Measurements from ENCODE around the gene SMOC1. TPM values are rescaled to one million over a fixed set of nuclear protein-coding genes. Genes with fewer than 3 reads are reported as not detected.

Gene SMOC1
- total and polyA plus RNA-seq, 9 of the 15 experiments (the other 6 are each of a cell fraction or from before 2014, with no cell fraction given): 0.04 TPM; not detected in 8

DNA sequence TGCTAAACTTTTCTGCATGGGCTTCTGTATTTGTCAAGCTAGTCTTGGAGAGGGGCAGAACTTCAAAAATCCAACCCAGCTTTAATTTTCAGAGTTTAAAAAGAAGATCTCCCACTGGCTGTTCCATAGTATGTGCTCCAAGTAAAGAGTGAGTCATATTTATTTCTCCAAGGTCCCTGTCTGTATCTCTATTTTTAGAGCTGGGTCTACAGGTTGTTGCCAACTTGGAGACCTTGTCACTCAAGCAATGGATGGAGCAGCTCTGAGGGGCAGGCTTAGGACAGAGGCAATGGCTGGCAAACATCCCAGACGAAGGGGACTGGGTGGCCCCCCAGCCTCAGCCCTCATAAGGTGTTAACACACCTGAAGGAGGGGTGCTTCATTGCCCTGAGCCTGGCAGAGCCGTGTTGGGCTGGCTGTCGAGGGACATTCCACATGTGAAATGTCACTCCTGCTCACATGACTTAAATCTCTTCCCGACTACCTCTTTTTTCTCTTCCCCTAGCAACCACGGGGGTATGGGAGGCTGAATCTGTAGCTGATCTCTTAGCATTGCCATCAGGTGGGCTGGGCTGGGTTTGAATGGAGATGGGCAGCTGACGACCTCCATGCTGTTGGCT, 103.1 kb downstream of the SMOC1 start:
- POLR2A ChIA-PET: interaction anchor here (1.1 kb wide), 1 partner anchor 10 kb away, joined by 3 read pairs; no protein-coding TSS in a partner anchor
- CTCF ChIA-PET (ENCODE audit: low intra/inter-chr PET ratio): no interaction called here

More for the DNA sequence above, 103.1 kb downstream of the SMOC1 start:
- no peaks in the 10 kb centered on the region for H3K9me1 ChIP-seq (ENCODE audit: control insufficient read depth, insufficient read depth, low read length)
- no peak overlapping the region for H3K9ac ChIP-seq (ENCODE audit: insufficient read depth in 1 of 2, low read depth in 2 of 2, low read length in 2 of 2)
- H3K36me3 ChIP-seq (ENCODE audit: control insufficient read depth, insufficient read depth, low read length): no peaks in the 10 kb centered on the region
- no peaks in the 10 kb centered on the region for H4K20me1 ChIP-seq (replicated peaks; ENCODE audit: control insufficient read depth, insufficient read depth, low read length)
- 0% methylated on average over 5 of the region's 6 CpGs for WGBS (ENCODE audit: insufficient coverage, low coverage, missing lambda C conversion rate)
- H3K9me3 ChIP-seq (replicated peaks; ENCODE audit: control insufficient read depth, insufficient read depth, low read depth, low read length): no peaks in the 10 kb centered on the region
- no peak overlapping the region for H3K27ac ChIP-seq (ENCODE audit: extremely low read depth, low read depth, low read length)
- H3K27me3 ChIP-seq (ENCODE audit: control insufficient read depth in 2 of 2, insufficient read depth in 2 of 2, low read length in 2 of 2): peaks cover 0 to 4% of the 10 kb centered on the region in 2 experiments; a peak in 1 of 5 replicates
- TF ChIP-seq POLR2AphosphoS5 (IDR thresholded peaks at IDR 0.05; ENCODE audit: control insufficient read depth, insufficient read depth, low read depth, low read length): no peak
- no peak for TF ChIP-seq PCBP2 (IDR thresholded peaks at IDR 0.05; ENCODE audit: low read depth, low read length, poor library complexity, severe bottlenecking)
- no peak for TF ChIP-seq ZNF561 (CRISPR knock-in tag; conservative IDR thresholded peaks at IDR 0.05)
- TF ChIP-seq FOXK1 (CRISPR knock-in tag; IDR thresholded peaks at IDR 0.05; ENCODE audit: borderline replicate concordance): no peak
- no peak for TF ChIP-seq KHSRP (IDR thresholded peaks at IDR 0.05)
- TF ChIP-seq, protein P1, sequence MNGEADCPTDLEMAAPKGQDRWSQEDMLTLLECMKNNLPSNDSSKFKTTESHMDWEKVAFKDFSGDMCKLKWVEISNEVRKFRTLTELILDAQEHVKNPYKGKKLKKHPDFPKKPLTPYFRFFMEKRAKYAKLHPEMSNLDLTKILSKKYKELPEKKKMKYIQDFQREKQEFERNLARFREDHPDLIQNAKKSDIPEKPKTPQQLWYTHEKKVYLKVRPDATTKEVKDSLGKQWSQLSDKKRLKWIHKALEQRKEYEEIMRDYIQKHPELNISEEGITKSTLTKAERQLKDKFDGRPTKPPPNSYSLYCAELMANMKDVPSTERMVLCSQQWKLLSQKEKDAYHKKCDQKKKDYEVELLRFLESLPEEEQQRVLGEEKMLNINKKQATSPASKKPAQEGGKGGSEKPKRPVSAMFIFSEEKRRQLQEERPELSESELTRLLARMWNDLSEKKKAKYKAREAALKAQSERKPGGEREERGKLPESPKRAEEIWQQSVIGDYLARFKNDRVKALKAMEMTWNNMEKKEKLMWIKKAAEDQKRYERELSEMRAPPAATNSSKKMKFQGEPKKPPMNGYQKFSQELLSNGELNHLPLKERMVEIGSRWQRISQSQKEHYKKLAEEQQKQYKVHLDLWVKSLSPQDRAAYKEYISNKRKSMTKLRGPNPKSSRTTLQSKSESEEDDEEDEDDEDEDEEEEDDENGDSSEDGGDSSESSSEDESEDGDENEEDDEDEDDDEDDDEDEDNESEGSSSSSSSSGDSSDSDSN (IDR thresholded peaks at IDR 0.05; ENCODE audit: borderline replicate concordance in 1 of 2, low read depth in 2 of 2, low read length in 2 of 2): no peak
- no peak for TF ChIP-seq MAFG (tag; conservative IDR thresholded peaks at IDR 0.05)
- TF ChIP-seq ZZZ3 (IDR thresholded peaks at IDR 0.05): no peak
- TF ChIP-seq KAT2B (IDR thresholded peaks at IDR 0.05; ENCODE audit: low read depth, low read length): no peak
- TF ChIP-seq, protein P2, sequence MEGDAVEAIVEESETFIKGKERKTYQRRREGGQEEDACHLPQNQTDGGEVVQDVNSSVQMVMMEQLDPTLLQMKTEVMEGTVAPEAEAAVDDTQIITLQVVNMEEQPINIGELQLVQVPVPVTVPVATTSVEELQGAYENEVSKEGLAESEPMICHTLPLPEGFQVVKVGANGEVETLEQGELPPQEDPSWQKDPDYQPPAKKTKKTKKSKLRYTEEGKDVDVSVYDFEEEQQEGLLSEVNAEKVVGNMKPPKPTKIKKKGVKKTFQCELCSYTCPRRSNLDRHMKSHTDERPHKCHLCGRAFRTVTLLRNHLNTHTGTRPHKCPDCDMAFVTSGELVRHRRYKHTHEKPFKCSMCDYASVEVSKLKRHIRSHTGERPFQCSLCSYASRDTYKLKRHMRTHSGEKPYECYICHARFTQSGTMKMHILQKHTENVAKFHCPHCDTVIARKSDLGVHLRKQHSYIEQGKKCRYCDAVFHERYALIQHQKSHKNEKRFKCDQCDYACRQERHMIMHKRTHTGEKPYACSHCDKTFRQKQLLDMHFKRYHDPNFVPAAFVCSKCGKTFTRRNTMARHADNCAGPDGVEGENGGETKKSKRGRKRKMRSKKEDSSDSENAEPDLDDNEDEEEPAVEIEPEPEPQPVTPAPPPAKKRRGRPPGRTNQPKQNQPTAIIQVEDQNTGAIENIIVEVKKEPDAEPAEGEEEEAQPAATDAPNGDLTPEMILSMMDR (IDR thresholded peaks at IDR 0.05 in 2 of 3, conservative IDR thresholded peaks at IDR 0.05 in 1 of 3; ENCODE audit: insufficient read depth in 2 of 3, low read depth in 1 of 3, low read length in 3 of 3): no peak
- TF ChIP-seq ZNF445 (CRISPR knock-in tag; IDR thresholded peaks at IDR 0.05; ENCODE audit: low read depth): no peak
- TF ChIP-seq ZKSCAN8 (CRISPR knock-in tag; IDR thresholded peaks at IDR 0.05): no peak
- TF ChIP-seq POLR2AphosphoS2 (IDR thresholded peaks at IDR 0.05; ENCODE audit: low read length): no peak
- TF ChIP-seq TSC22D4 (tag; IDR thresholded peaks at IDR 0.05): no peak
- H2AFZ ChIP-seq (ENCODE audit: low read depth, low read length): no peak overlapping the region
- no TSS peak for BruUV-seq (replicated peaks)
- no peaks in the 10 kb centered on the region for H3K4me1 ChIP-seq (replicated peaks in 1 of 2; ENCODE audit: control insufficient read depth in 2 of 2, insufficient read depth in 2 of 2, low read length in 2 of 2)
- H3K4me2 ChIP-seq (ENCODE audit: insufficient read depth, low read length): no peak overlapping the region
- in situ Hi-C loops (cut with MboI): no loop called here
- ATAC-seq: no peak
- H3K4me3 ChIP-seq: no peak overlapping the region
- FAIRE-seq: no peak
- H3K79me2 ChIP-seq (ENCODE audit: control insufficient read depth, insufficient read depth, low read length): no peaks in the 10 kb centered on the region
- intact Hi-C loops (cut with micrococcal nuclease): no loop called here
- DNase-seq (ENCODE audit: extremely low read depth in 1 of 4, low spot score in 3 of 4): no peak
